Activated T-helper 2 cell treated with anti-CD3 and anti-CD28 coated beads, Interferon-gamma antibody, Interleukin-2, Interleukin-4, amounts not matched to agents 10 μg/mL and 5 μg/mL and 100 μg/mL, durations not matched to agents 14 hours and 24 hours and 36 hours (primary cell): ENCODE measurements around the gene KCNAB1. TPM values are rescaled to one million over a fixed set of nuclear protein-coding genes. Genes with fewer than 3 reads are reported as not detected.

Experiments
- DNase-seq: peaks from one replicate; pipeline ENCODE4 v3.0.0; 2021; ENCODE audit warnings: low spot score
- H3K27ac Mint-ChIP-seq: one replicate; pipeline ENCODE4 v1.8.0; 2021; ENCODE audit warnings: mixed read lengths
- H3K27me3 Mint-ChIP-seq: one replicate; pipeline ENCODE4 v1.8.0; 2021; ENCODE audit warnings: low read depth, mixed read lengths
- H3K36me3 Mint-ChIP-seq: one replicate; pipeline ENCODE4 v1.8.0; 2021; ENCODE audit warnings: low read depth, mixed read lengths
- H3K4me1 Mint-ChIP-seq: one replicate; pipeline ENCODE4 v1.8.0; 2021; ENCODE audit warnings: low read depth, mixed read lengths
- H3K4me3 Mint-ChIP-seq: one replicate; pipeline ENCODE4 v1.8.0; 2021; ENCODE audit warnings: low read depth, mild to moderate bottlenecking, moderate library complexity, mixed read lengths
- H3K9me3 Mint-ChIP-seq: one replicate; pipeline ENCODE4 v1.8.0; 2021; ENCODE audit warnings: mixed read lengths
- intact Hi-C: fragments of 100-400 bp; cut with micrococcal nuclease; formaldehyde crosslinking; loops from one replicate; pipeline ENCODE4 v1.15.1; 2023
- total RNA-seq: library from RNA; stranded (reverse); gene quantifications from 2 replicates; pipeline ENCODE4 v1.2.3, GENCODE V29; 2022

The KCNAB1 gene
- total RNA-seq, 1 donor from 2014 or later, result not detected

DNA sequence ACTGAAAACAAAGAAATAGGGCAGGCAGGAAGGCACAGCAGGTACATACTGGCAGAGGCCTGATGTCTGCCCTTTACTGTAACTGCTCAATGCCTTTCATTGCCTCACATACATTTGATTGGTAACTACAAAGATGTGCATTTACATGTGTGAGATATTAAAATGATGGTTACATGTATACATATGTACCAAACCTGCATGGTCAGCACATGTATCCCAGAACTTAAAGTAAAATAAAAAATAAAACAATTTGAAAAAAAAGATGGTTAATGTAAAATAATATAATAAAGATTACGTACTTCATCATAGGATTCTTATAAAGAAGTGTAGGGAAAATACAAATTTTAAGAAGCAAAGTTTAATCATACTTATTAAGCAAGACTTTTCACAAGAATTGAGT lies 419.4 kb downstream of the KCNAB1 start:
- no peak for DNase-seq
- Mint-ChIP-seq H3K36me3 (peaks cover 57% of the 10 kb centered on the region), H3K4me3 (no peak overlapping the region), H3K27me3 (no peaks in the 10 kb centered on the region), H3K4me1 (peaks cover 7% of the 10 kb centered on the region), H3K9me3 (no peaks in the 10 kb centered on the region), H3K27ac (no peak overlapping the region)
- intact Hi-C loops, result loop anchor here (10.0 kb wide), 1 partner anchor 385 kb away; no protein-coding TSS in a partner anchor

DNA sequence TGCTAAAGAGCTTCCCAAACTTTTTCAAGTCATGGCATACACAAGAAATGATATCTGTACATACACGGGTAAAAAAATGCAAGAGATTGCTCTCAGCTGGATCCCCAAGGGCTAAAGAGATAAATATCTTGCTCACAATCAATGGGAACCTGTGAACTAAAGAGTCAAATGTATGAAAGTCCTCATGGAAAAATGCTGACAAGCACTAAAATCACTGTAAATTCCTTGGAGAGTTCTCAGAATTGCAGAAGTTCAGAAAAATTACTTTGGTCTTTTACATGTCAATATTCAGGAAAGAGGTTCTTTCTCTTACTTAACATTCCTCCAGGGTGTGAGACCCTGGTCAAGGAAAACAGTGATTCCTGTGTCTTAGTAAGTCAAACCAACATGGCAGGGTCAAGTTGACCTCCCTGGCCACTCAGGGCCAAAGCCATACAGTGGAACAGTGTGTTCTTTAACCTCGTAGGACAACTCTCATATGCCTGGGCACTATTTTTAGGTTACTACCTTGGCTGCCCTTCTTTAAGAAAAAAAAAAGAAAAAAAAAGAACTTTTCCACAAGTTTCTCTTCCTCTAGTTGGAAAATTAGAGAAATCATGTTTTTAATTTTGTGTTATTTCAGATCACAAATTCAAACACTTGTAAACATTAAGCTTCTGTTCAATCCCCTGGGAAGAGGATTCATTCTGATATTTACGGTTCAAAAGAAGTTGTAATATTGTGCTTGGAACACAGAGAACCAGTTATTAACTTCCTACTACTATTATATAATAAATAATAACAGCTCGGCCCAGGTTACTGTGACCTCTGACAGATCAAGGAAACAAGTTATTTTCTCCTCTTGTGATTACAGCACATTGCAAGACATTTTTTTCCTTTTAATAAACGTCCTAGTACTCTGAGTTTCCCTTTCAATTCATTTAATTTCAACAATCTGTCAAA lies 422.0 kb downstream of the KCNAB1 start:
- Mint-ChIP-seq H3K36me3 (peaks cover 73% of the 10 kb centered on the region), H3K9me3 (no peaks in the 10 kb centered on the region), H3K27me3 (no peaks in the 10 kb centered on the region), H3K27ac (no peak overlapping the region), H3K4me3 (no peak overlapping the region), H3K4me1 (peaks cover 11% of the 10 kb centered on the region)
- DNase-seq, result no peak
- intact Hi-C loops, result loop anchor here (10.0 kb wide), 1 partner anchor 388 kb away; no protein-coding TSS in a partner anchor

- H3K27ac Mint-ChIP-seq, result no peak overlapping the region
- H3K4me1 Mint-ChIP-seq, result peaks cover 15% of the 10 kb centered on the region
- no peaks in the 10 kb centered on the region for H3K9me3 Mint-ChIP-seq
- H3K36me3 Mint-ChIP-seq, result peaks cover 76% of the 10 kb centered on the region
- intact Hi-C loops, result loop anchor here (10.0 kb wide), 1 partner anchor 388 kb away; no protein-coding TSS in a partner anchor
- H3K4me3 Mint-ChIP-seq, result no peak overlapping the region
- no peaks in the 10 kb centered on the region for H3K27me3 Mint-ChIP-seq
- DNase-seq, result no peak
Observed at GRCh38 chr3:156543043-156543555, 422.7 kb downstream of the KCNAB1 start.

DNA sequence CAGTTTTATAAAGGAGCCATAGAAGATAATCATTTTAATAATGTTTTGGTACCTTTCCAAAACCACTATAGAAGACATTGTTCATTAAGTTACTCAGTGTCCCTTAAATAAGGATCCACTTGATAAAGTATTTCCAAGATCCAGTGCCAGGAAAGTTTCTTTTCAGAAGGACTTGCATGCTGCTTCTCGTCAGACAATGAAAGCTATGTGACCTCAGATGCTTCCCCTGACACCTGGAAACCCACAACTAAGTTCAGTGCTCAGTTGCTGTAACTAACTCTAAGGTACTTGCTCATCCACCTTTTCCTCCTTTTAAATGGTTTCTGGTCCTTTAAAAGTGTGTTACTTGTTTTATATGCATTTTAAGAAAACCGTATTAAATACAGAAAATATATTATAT lies 427.3 kb downstream of the KCNAB1 start:
- Mint-ChIP-seq H3K36me3 (peaks cover 92% of the 10 kb centered on the region), H3K27me3 (no peaks in the 10 kb centered on the region), H3K4me1 (peaks cover 42% of the 10 kb centered on the region), H3K9me3 (no peaks in the 10 kb centered on the region), H3K27ac (no peak overlapping the region), H3K4me3 (no peak overlapping the region)
- no peak for DNase-seq
- intact Hi-C loops, result loop anchor here (10.0 kb wide), 1 partner anchor 393 kb away; no protein-coding TSS in a partner anchor

GRCh38 chr3:156548041-156548687 lies 427.8 kb downstream of the KCNAB1 start:
- peaks cover 93% of the 10 kb centered on the region for H3K36me3 Mint-ChIP-seq
- H3K9me3 Mint-ChIP-seq, result no peaks in the 10 kb centered on the region
- intact Hi-C loops, result loop anchor here (10.0 kb wide), 1 partner anchor 393 kb away; no protein-coding TSS in a partner anchor
- no peaks in the 10 kb centered on the region for H3K27me3 Mint-ChIP-seq
- no peak overlapping the region for H3K4me3 Mint-ChIP-seq
- H3K4me1 Mint-ChIP-seq, result peaks cover 47% of the 10 kb centered on the region
- no peak overlapping the region for H3K27ac Mint-ChIP-seq
- DNase-seq, result no peak

- intact Hi-C loops, result loop anchor here (10.0 kb wide), 1 partner anchor 394 kb away; no protein-coding TSS in a partner anchor
- Mint-ChIP-seq H3K27me3 (no peaks in the 10 kb centered on the region), H3K4me1 (peaks cover 51% of the 10 kb centered on the region), H3K36me3 (peaks cover 94% of the 10 kb centered on the region), H3K27ac (no peak overlapping the region), H3K4me3 (no peak overlapping the region), H3K9me3 (no peaks in the 10 kb centered on the region)
- no peak for DNase-seq
Observed at GRCh38 chr3:156548902-156549301, 428.5 kb downstream of the KCNAB1 start.

GRCh38 chr3:156551261-156551660 lies 430.9 kb downstream of the KCNAB1 start:
- H3K27ac Mint-ChIP-seq, result no peak overlapping the region
- intact Hi-C loops, result no loop called here
- peaks cover 76% of the 10 kb centered on the region for H3K36me3 Mint-ChIP-seq
- DNase-seq, result no peak
- peaks cover 59% of the 10 kb centered on the region for H3K4me1 Mint-ChIP-seq
- no peaks in the 10 kb centered on the region for H3K27me3 Mint-ChIP-seq
- no peak overlapping the region for H3K4me3 Mint-ChIP-seq
- H3K9me3 Mint-ChIP-seq, result peaks cover 4% of the 10 kb centered on the region

GRCh38 chr3:156551746-156552145 lies 431.4 kb downstream of the KCNAB1 start:
- Mint-ChIP-seq H3K4me1 (peaks cover 56% of the 10 kb centered on the region), H3K27ac (peak overlapping the region; percentile 40), H3K9me3 (peaks cover 5% of the 10 kb centered on the region), H3K36me3 (peaks cover 71% of the 10 kb centered on the region), H3K4me3 (peak overlapping the region; percentile 23), H3K27me3 (no peaks in the 10 kb centered on the region)
- DNase-seq, result no peak
- intact Hi-C loops, result no loop called here

GRCh38 chr3:156552973-156553372 lies 432.6 kb downstream of the KCNAB1 start:
- H3K27ac Mint-ChIP-seq, result no peak overlapping the region
- peaks cover 5% of the 10 kb centered on the region for H3K9me3 Mint-ChIP-seq
- no peaks in the 10 kb centered on the region for H3K27me3 Mint-ChIP-seq
- peaks cover 49% of the 10 kb centered on the region for H3K4me1 Mint-ChIP-seq
- peaks cover 60% of the 10 kb centered on the region for H3K36me3 Mint-ChIP-seq
- DNase-seq, result no peak
- intact Hi-C loops, result no loop called here
- H3K4me3 Mint-ChIP-seq, result peak overlapping the region; percentile 96

- no peak for DNase-seq
- Mint-ChIP-seq H3K36me3 (peaks cover 51% of the 10 kb centered on the region), H3K27ac (peak overlapping the region; percentile 92), H3K4me1 (peaks cover 49% of the 10 kb centered on the region), H3K27me3 (no peaks in the 10 kb centered on the region), H3K9me3 (peaks cover 5% of the 10 kb centered on the region), H3K4me3 (peak overlapping the region; percentile 96)
- intact Hi-C loops, result loop anchor here (1.0 to 2.0 kb wide), 5 partner anchors 53 to 583 kb away; no protein-coding TSS in a partner anchor
Observed at GRCh38 chr3:156553705-156554356, 433.5 kb downstream of the KCNAB1 start.

- Mint-ChIP-seq H3K4me3 (peak overlapping the region; percentile 96), H3K27ac (peak overlapping the region; percentile 92), H3K36me3 (peaks cover 45% of the 10 kb centered on the region), H3K4me1 (peaks cover 47% of the 10 kb centered on the region), H3K9me3 (peaks cover 5% of the 10 kb centered on the region), H3K27me3 (no peaks in the 10 kb centered on the region)
- intact Hi-C loops, result loop anchor here (1.0 to 2.0 kb wide), 5 partner anchors 52 to 582 kb away; no protein-coding TSS in a partner anchor
- no peak for DNase-seq
Observed at GRCh38 chr3:156554515-156554841, 434.1 kb downstream of the KCNAB1 start.
